ENCODE measurements around the gene MUC5AC. TPM values are rescaled to one million over a fixed set of nuclear protein-coding genes. Genes with fewer than 3 reads are reported as not detected.

The MUC5AC gene
- polyA plus RNA-seq, 10 donors, result 0.01 to 0.39 (median 0.22) TPM; not detected in 7

GRCh38 chr11:1224111-1224490 is 66.3 kb downstream of the MUC5AC start:
- no peak for DNase-seq

GRCh38 chr11:1224491-1225385 is 67.0 kb downstream of the MUC5AC start:
- DNase-seq, result no peak

- no peak for DNase-seq
Observed at GRCh38 chr11:1225386-1226225, 67.9 kb downstream of the MUC5AC start.

GRCh38 chr11:1226226-1226985 is 68.7 kb downstream of the MUC5AC start:
- no peak for DNase-seq

GRCh38 chr11:1226986-1227550 is 69.3 kb downstream of the MUC5AC start:
- DNase-seq, result no peak

GRCh38 chr11:1227551-1228100 is 69.9 kb downstream of the MUC5AC start:
- DNase-seq, result no peak

- no peak for DNase-seq
Observed at GRCh38 chr11:1228101-1228821, 70.5 kb downstream of the MUC5AC start.

GRCh38 chr11:1228921-1229451 is 71.2 kb downstream of the MUC5AC start:
- no peak for DNase-seq

- DNase-seq, result no peak
Observed at GRCh38 chr11:1229471-1230120, 71.8 kb downstream of the MUC5AC start.

GRCh38 chr11:1230121-1230455 is 72.3 kb downstream of the MUC5AC start:
- DNase-seq, result no peak

GRCh38 chr11:1230456-1231395 is 73.0 kb downstream of the MUC5AC start:
- DNase-seq, result no peak

GRCh38 chr11:1231396-1232020 is 73.8 kb downstream of the MUC5AC start:
- no peak for DNase-seq

GRCh38 chr11:1232021-1232882 is 74.5 kb downstream of the MUC5AC start:
- DNase-seq, result no peak

- no peak for DNase-seq
Observed at GRCh38 chr11:1232883-1233321, 75.1 kb downstream of the MUC5AC start.

- no peak for DNase-seq
Observed at GRCh38 chr11:1233351-1234053, 75.7 kb downstream of the MUC5AC start.

- DNase-seq, result no peak
Observed at GRCh38 chr11:1234054-1234720, 76.4 kb downstream of the MUC5AC start.

Measured in muscle of back (tissue), 11 donors.